ENCODE data around the gene BTC. TPM values are rescaled to one million over a fixed set of nuclear protein-coding genes. Genes with fewer than 3 reads are reported as not detected.
"Not testable (repeated sequence)": the region's sequence is repeated elsewhere in the genome, so short reads cannot be mapped to it uniquely, and the experiment has no call there.

Gene BTC
- polyA plus RNA-seq, 1 of the 3 experiments (the other 2 are of a cell fraction): not detected

DNA sequence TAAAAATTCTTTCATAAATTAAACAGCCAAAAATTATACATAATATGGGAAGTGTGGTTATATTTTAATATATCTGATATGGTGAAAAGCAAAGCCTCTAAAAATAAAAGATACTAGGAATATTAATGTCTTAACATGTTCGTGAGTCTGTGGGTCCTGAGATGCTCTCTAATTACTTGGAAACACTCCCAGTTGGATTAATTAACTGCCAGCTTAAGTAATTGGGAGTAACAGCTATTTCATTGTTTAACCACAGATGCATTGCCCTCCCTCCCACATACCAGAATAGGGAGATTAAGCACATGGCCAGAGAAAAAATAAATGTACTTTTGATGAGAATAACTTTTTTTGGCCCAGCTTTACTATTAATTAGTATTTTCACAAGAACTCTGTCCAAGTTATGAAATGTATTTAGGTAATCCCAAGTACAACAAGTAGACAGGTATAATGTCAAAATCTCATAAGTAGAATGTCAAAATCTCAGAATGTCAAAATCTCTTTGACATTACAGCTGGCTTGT is 79.7 kb downstream of the BTC start (continued):
- TF ChIP-seq, protein P1, sequence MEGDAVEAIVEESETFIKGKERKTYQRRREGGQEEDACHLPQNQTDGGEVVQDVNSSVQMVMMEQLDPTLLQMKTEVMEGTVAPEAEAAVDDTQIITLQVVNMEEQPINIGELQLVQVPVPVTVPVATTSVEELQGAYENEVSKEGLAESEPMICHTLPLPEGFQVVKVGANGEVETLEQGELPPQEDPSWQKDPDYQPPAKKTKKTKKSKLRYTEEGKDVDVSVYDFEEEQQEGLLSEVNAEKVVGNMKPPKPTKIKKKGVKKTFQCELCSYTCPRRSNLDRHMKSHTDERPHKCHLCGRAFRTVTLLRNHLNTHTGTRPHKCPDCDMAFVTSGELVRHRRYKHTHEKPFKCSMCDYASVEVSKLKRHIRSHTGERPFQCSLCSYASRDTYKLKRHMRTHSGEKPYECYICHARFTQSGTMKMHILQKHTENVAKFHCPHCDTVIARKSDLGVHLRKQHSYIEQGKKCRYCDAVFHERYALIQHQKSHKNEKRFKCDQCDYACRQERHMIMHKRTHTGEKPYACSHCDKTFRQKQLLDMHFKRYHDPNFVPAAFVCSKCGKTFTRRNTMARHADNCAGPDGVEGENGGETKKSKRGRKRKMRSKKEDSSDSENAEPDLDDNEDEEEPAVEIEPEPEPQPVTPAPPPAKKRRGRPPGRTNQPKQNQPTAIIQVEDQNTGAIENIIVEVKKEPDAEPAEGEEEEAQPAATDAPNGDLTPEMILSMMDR (IDR thresholded peaks at IDR 0.05): no peak

DNA sequence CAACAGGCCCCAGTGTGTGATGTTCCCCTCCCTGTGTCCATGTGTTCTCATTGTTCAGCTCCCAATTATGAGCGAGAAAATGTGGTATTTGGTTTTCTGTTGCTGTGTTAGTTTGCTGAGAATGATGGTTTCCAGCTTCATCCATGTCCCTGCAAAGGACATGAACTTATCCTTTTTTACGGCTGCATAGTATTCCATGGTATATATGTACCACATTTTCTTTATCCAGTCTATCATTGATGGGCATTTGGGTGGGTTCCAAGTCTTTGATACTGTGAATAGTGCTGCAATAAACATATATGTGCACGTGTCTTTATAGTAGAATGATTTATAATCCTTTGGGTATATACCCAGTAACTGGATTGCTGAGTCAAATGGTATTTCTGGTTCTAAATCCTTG is 86.2 kb downstream of the BTC start:
- CTCF ChIA-PET, POLR2A ChIA-PET: not testable (repeated sequence)

More for the DNA sequence above, 86.2 kb downstream of the BTC start:
- H3K27ac ChIP-seq (ENCODE audit: low read depth in 2 of 2, low read length in 1 of 2); DNase-seq; H3K4me3 ChIP-seq (ENCODE audit: low read depth in 2 of 2, low read length in 1 of 2); H3K4me2 ChIP-seq; H4K20me1 ChIP-seq (ENCODE audit: insufficient read depth); H2AFZ ChIP-seq (ENCODE audit: low read depth); H3K4me1 ChIP-seq (ENCODE audit: control insufficient read depth in 1 of 2, insufficient read depth in 2 of 2, low read depth in 1 of 2, low read length in 1 of 2); H3K9me2 ChIP-seq; H3K9ac ChIP-seq; H3K9me3 ChIP-seq; H3K36me3 ChIP-seq (replicated peaks in 1 of 2; ENCODE audit: control insufficient read depth in 1 of 2, insufficient read depth in 2 of 2, low read length in 1 of 2); H3F3A ChIP-seq (replicated peaks; ENCODE audit: insufficient read depth); H3K79me2 ChIP-seq (ENCODE audit: insufficient read depth); H3K27me3 ChIP-seq (ENCODE audit: insufficient read depth): not testable (repeated sequence)
- 2% methylated on average over 3 of the region's 3 CpGs for WGBS (ENCODE audit: low lambda C conversion rate)

Other genes starting within 250 kb of the BTC start
- gene PARM1, start 138.6 kb upstream of the BTC start, polyA plus RNA-seq (2012; rRNA removed): not detected in 2 replicates

All from SK-N-SH (cell line).